Neural cell (in vitro differentiated cells): Measurements from ENCODE around the gene CDH4.

Experiments
- EZH2 ChIP-seq: fragments of 200-600, 300-800 bp; shearing (Covaris generic), sonication (generic); IDR thresholded peaks from 2 replicates; pipeline ENCODE4 v1.6.1; 2014; ENCODE audit warnings: antibody characterized with exemption, low read length, borderline replicate concordance, mild to moderate bottlenecking; ENCODE audit not compliant: insufficient read depth, poor library complexity, severe bottlenecking
- TAF1 ChIP-seq: IDR thresholded peaks from 2 replicates; pipeline ENCODE4 v1.6.1; 2012; ENCODE audit warnings: low read depth
- TF ChIP-seq, protein P1 (sequence below): fragments of 450-650 bp; IDR thresholded peaks from 2 replicates; pipeline ENCODE4 v1.5.1; 2014; ENCODE audit warnings: antibody characterized with exemption, mild to moderate bottlenecking, moderate library complexity; ENCODE audit not compliant: poor library complexity, severe bottlenecking

GRCh38 chr20:61803416-61803914 is 551.4 kb downstream of the CDH4 start:
- TF ChIP-seq EZH2, result no peak
- TF ChIP-seq, protein P1, sequence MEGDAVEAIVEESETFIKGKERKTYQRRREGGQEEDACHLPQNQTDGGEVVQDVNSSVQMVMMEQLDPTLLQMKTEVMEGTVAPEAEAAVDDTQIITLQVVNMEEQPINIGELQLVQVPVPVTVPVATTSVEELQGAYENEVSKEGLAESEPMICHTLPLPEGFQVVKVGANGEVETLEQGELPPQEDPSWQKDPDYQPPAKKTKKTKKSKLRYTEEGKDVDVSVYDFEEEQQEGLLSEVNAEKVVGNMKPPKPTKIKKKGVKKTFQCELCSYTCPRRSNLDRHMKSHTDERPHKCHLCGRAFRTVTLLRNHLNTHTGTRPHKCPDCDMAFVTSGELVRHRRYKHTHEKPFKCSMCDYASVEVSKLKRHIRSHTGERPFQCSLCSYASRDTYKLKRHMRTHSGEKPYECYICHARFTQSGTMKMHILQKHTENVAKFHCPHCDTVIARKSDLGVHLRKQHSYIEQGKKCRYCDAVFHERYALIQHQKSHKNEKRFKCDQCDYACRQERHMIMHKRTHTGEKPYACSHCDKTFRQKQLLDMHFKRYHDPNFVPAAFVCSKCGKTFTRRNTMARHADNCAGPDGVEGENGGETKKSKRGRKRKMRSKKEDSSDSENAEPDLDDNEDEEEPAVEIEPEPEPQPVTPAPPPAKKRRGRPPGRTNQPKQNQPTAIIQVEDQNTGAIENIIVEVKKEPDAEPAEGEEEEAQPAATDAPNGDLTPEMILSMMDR, result no peak
- no peak for TF ChIP-seq TAF1
